Prostate gland (tissue), 2 donors: ENCODE results near the gene MYLK4.

ENCODE experiments used
- CTCF ChIP-seq, 4 experiments: fragments of 200-600 bp in 2 of 4; fragments of 450-650 bp in 2 of 4; sonication (generic) in 2 of 4; IDR thresholded peaks; 1 replicate in 3 of 4; 2 replicates in 1 of 4; pipeline ENCODE4 v1.5.1; 2016 to 2019; ENCODE audit warnings: antibody characterized with exemption in 4 of 4, mild to moderate bottlenecking in 2 of 4, moderate library complexity in 2 of 4
- POLR2A ChIP-seq: fragments of 450-650 bp; IDR thresholded peaks from one replicate; pipeline ENCODE4 v1.6.1; 2016; ENCODE audit warnings: antibody characterized with exemption, mild to moderate bottlenecking
- POLR2AphosphoS5 ChIP-seq: sonication (generic); formaldehyde crosslinking; IDR thresholded peaks from one replicate; pipeline ENCODE4 v1.6.1; 2017; ENCODE audit warnings: antibody characterized with exemption

- no peak for TF ChIP-seq CTCF (IDR thresholded peaks at IDR 0.05)
- no peak for TF ChIP-seq POLR2A
- no peak for TF ChIP-seq POLR2AphosphoS5
These were observed 26.5 kb upstream of the MYLK4 start for GRCh38 chr6:2777249-2777648.
